PC-3 (cell line): ENCODE data around the gene PDE11A. TPM values are rescaled to one million over a fixed set of nuclear protein-coding genes. Genes with fewer than 3 reads are reported as not detected.

Experiments
- ATAC-seq: fragments of 200-7000 bp; cut with Tn5 transposase; 2 replicates; pipeline ENCODE4 v1.9.1; 2020; ENCODE audit warnings: mild to moderate bottlenecking, moderate library complexity
- BruUV-seq: library from RNA; stranded (reverse); fragments of 400-500 nt; replicated peaks from 2 replicates; lab custom pipeline; 2021; lab: Mats Ljungman, UMichigan
- CTCF ChIA-PET: fragments of 300-600 bp; sonication (Branson Sonifier 250); formaldehyde crosslinking; loops from one replicate; lab custom pipeline; 2022; ENCODE audit warnings: antibody characterized with exemption; lab: Charles Lee
- POLR2A ChIA-PET: fragments of 300-600 bp; sonication (Branson Sonifier 250); formaldehyde crosslinking; loops from one replicate; lab custom pipeline; 2022; ENCODE audit warnings: antibody characterized with exemption; ENCODE audit not compliant: unreplicated experiment; lab: Charles Lee
- DNase-seq: peaks from one replicate; pipeline ENCODE4 v3.0.0-alpha.2; 2015
- H2AFZ ChIP-seq: fragments of 300-600 bp; sonication (generic); 2 replicates; pipeline ENCODE4 v1.6.0; 2016; ENCODE audit warnings: antibody characterized with exemption, low read length
- H3F3A ChIP-seq: fragments of 300-600 bp; sonication (generic); one replicate; pipeline ENCODE4 v1.6.0; 2017; ENCODE audit warnings: antibody characterized with exemption, low read length, control low read depth, mild to moderate bottlenecking; ENCODE audit not compliant: unreplicated experiment
- H3K27ac ChIP-seq: fragments of 300-600 bp; sonication (generic); 2 replicates; pipeline ENCODE4 v1.5.1; 2016; ENCODE audit warnings: mild to moderate bottlenecking, low read length
- H3K27me3 ChIP-seq: fragments of 300-600 bp; sonication (generic); 2 replicates; pipeline ENCODE4 v1.6.1; 2016; ENCODE audit warnings: low read length, mixed read lengths
- H3K36me3 ChIP-seq: fragments of 300-600 bp; sonication (generic); 2 replicates; pipeline ENCODE4 v1.6.1; 2016; ENCODE audit warnings: low read depth, mixed run types, low read length, mixed read lengths
- H3K4me1 ChIP-seq: fragments of 300-600 bp; sonication (generic); 2 replicates; pipeline ENCODE4 v1.5.1; 2016; ENCODE audit warnings: low read length; ENCODE audit not compliant: insufficient read depth
- H3K4me2 ChIP-seq: fragments of 300-600 bp; sonication (generic); 2 replicates; pipeline ENCODE4 v1.6.0; 2016; ENCODE audit warnings: low read length
- H3K4me3 ChIP-seq: fragments of 300-600 bp; sonication (generic); 2 replicates; pipeline ENCODE4 v1.5.1; 2016; ENCODE audit warnings: mild to moderate bottlenecking, low read length, mixed read lengths
- H3K79me2 ChIP-seq: fragments of 300-600 bp; sonication (generic); 2 replicates; pipeline ENCODE4 v1.6.1; 2017; ENCODE audit warnings: low read length, mixed read lengths
- H3K9ac ChIP-seq: fragments of 300-600 bp; sonication (generic); 2 replicates; pipeline ENCODE4 v1.6.0; 2016; ENCODE audit warnings: mild to moderate bottlenecking, low read length
- H3K9me2 ChIP-seq: fragments of 300-600 bp; sonication (generic); replicated peaks from 2 replicates; pipeline ENCODE4 v1.6.1; 2016; ENCODE audit warnings: mixed run types, low read length, mixed read lengths
- H3K9me3 ChIP-seq: fragments of 300-600 bp; sonication (generic); 2 replicates; pipeline ENCODE4 v1.6.1; 2016; ENCODE audit warnings: low read length, mixed read lengths
- H4K20me1 ChIP-seq: fragments of 300-600 bp; sonication (generic); 2 replicates; pipeline ENCODE4 v1.6.1; 2016; ENCODE audit warnings: low read length, mixed read lengths
- CTCF ChIP-seq: fragments of 300-600 bp; sonication (generic); conservative IDR thresholded peaks from 2 replicates; pipeline ENCODE4 v1.5.1; 2017; ENCODE audit warnings: antibody characterized with exemption, low read depth, mild to moderate bottlenecking, low read length
- EZH2 ChIP-seq: fragments of 300-600 bp; sonication (generic); IDR thresholded peaks from one replicate; pipeline ENCODE4 v1.6.1; 2017; ENCODE audit warnings: antibody characterized with exemption, mild to moderate bottlenecking, low read length; ENCODE audit not compliant: unreplicated experiment
- EZH2phosphoT487 ChIP-seq: fragments of 300-600 bp; sonication (generic); IDR thresholded peaks from 2 replicates; pipeline ENCODE4 v1.6.1; 2018; ENCODE audit warnings: mild to moderate bottlenecking, antibody characterized with exemption, low read length, borderline replicate concordance
- intact Hi-C: fragments of 100-400 bp; cut with micrococcal nuclease; formaldehyde crosslinking; loops from 2 replicates; pipeline ENCODE4 v1.9.0; 2023
- total RNA-seq: library from RNA; depleted of rRNA; stranded (reverse); fragments of >200 nt; gene quantifications from 2 replicates; pipeline ENCODE4 v1.2.3, GENCODE V29; 2014

PDE11A gene
- total RNA-seq, 1 experiment from 2014 or later: 0.15 TPM

GRCh38 chr2:177731384-177731783 is 341.2 kb downstream of the PDE11A start:
- Histone ChIP-seq H4K20me1 (no peaks in the 10 kb centered on the region), H3K36me3 (no peaks in the 10 kb centered on the region), H3K9me2 (no peaks in the 10 kb centered on the region), H3K4me2 (no peak overlapping the region), H3K4me1 (no peaks in the 10 kb centered on the region), H3K9ac (no peak overlapping the region), H3K27ac (no peak overlapping the region), H3K79me2 (no peaks in the 10 kb centered on the region), H3K27me3 (peaks cover 67% of the 10 kb centered on the region), H3K9me3 (no peaks in the 10 kb centered on the region), H2AFZ (no peak overlapping the region), H3K4me3 (no peak overlapping the region), H3F3A (no peaks in the 10 kb centered on the region)
- POLR2A ChIA-PET: no interaction called here
- intact Hi-C loops: no loop called here
- TF ChIP-seq CTCF (no peak), EZH2phosphoT487 (no peak), EZH2 (no peak)
- no TSS peak for BruUV-seq
- no peak for ATAC-seq
- CTCF ChIA-PET: no interaction called here
- DNase-seq: no peak

- Histone ChIP-seq H3K4me2 (no peak overlapping the region), H3K79me2 (no peaks in the 10 kb centered on the region), H3K9ac (no peak overlapping the region), H4K20me1 (no peaks in the 10 kb centered on the region), H2AFZ (no peak overlapping the region), H3K9me3 (no peaks in the 10 kb centered on the region), H3K27me3 (peaks cover 73% of the 10 kb centered on the region), H3K36me3 (no peaks in the 10 kb centered on the region), H3K27ac (no peak overlapping the region), H3F3A (no peaks in the 10 kb centered on the region), H3K4me1 (no peaks in the 10 kb centered on the region), H3K9me2 (no peaks in the 10 kb centered on the region), H3K4me3 (no peak overlapping the region)
- TF ChIP-seq EZH2phosphoT487 (no peak), EZH2 (no peak), CTCF (no peak)
- CTCF ChIA-PET: no interaction called here
- POLR2A ChIA-PET: no interaction called here
- DNase-seq: no peak
- ATAC-seq: no peak
- no TSS peak for BruUV-seq
- intact Hi-C loops: no loop called here
These were observed 341.8 kb downstream of the PDE11A start for GRCh38 chr2:177730792-177731191.

GRCh38 chr2:177730363-177730762 is 342.2 kb downstream of the PDE11A start:
- no peaks in the 10 kb centered on the region for H3K4me1 ChIP-seq
- peaks cover 71% of the 10 kb centered on the region for H3K27me3 ChIP-seq
- no peaks in the 10 kb centered on the region for H3K9me2 ChIP-seq
- H3F3A ChIP-seq: no peaks in the 10 kb centered on the region
- no peak overlapping the region for H3K4me3 ChIP-seq
- CTCF ChIA-PET: no interaction called here
- no peak overlapping the region for H3K4me2 ChIP-seq
- no peak overlapping the region for H3K27ac ChIP-seq
- no peak overlapping the region for H3K9ac ChIP-seq
- H4K20me1 ChIP-seq: no peaks in the 10 kb centered on the region
- no TSS peak for BruUV-seq
- H3K36me3 ChIP-seq: no peaks in the 10 kb centered on the region
- ATAC-seq (no peak), DNase-seq (no peak)
- no peak overlapping the region for H2AFZ ChIP-seq
- TF ChIP-seq CTCF (no peak), EZH2phosphoT487 (no peak), EZH2 (no peak)
- intact Hi-C loops: no loop called here
- no peaks in the 10 kb centered on the region for H3K79me2 ChIP-seq
- no peaks in the 10 kb centered on the region for H3K9me3 ChIP-seq
- POLR2A ChIA-PET: no interaction called here
